GM20000 (cell line): ENCODE data around the gene SLC22A12.
A peak's percentile ranks its signal among the peaks of the same experiment; 100 is the strongest.

Experiments
- DNase-seq: peaks from one replicate; pipeline ENCODE4 v3.0.0; 2012; ENCODE audit warnings: low spot score
- TF ChIP-seq, protein P1 (sequence below): IDR thresholded peaks from 2 replicates; pipeline ENCODE4 v1.5.1; 2012; ENCODE audit warnings: mild to moderate bottlenecking, control low read depth; ENCODE audit errors: extremely low read depth, missing control alignments

SLC22A12 gene

DNA sequence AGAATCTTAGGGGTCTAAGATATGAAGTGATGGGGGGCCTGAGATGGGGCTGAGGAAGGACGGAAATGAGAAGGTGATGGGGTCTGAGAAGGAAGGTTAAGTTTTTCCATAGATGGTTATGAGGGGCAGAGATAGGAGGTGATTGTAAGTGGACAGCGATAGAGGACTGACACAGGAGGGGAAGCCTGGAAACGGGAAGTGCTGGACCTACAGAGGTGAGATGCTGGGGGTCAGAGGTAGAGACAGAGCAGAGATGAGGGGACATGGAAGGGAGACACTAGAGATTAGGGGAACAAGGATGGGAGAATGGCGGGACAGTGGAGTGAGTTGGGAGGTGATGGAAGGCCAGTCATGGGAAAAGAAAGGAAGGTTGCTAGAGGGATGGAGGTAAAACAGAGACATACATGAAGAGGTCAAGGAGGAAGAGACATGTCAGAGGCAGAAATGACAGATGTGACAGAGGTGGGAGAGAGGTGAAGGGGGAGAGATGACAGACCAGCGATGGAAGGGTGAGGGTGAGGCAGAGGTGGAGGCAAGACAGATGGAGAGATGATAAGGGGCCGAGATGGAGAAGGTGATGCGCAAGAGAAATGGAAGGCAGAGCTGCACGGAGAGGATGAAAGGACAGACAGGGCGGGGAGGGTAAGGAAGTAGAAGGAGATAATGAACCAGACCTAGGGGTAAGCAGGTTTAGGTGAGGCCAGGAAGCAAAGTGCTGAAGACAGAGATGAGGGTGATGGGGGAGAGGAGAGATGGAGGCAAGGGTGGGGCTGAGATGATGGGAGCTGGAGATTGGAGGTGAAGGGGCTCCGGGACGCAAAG is 50.8 kb downstream of the SLC22A12 start:
- no peak for DNase-seq

DNA sequence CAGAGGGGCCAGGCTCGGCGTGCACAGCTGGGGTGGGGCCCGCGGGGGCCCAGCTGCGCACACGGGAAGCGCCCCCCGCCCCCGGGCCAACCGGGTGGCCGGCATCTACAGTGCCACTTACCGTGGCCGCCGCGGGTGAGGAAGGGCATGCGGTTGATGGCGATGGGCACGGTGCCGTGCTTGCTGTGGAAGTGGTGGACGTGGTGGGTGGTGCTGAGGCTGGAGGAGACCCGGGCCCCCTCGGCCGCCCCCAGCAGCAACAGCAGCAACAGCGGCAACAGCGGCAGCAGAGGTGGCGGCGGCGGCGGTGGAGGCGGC is 51.4 kb downstream of the SLC22A12 start:
- no peak for DNase-seq
- TF ChIP-seq, protein P1, sequence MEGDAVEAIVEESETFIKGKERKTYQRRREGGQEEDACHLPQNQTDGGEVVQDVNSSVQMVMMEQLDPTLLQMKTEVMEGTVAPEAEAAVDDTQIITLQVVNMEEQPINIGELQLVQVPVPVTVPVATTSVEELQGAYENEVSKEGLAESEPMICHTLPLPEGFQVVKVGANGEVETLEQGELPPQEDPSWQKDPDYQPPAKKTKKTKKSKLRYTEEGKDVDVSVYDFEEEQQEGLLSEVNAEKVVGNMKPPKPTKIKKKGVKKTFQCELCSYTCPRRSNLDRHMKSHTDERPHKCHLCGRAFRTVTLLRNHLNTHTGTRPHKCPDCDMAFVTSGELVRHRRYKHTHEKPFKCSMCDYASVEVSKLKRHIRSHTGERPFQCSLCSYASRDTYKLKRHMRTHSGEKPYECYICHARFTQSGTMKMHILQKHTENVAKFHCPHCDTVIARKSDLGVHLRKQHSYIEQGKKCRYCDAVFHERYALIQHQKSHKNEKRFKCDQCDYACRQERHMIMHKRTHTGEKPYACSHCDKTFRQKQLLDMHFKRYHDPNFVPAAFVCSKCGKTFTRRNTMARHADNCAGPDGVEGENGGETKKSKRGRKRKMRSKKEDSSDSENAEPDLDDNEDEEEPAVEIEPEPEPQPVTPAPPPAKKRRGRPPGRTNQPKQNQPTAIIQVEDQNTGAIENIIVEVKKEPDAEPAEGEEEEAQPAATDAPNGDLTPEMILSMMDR: no peak

More for the DNA sequence above, 50.8 kb downstream of the SLC22A12 start:
- TF ChIP-seq, protein P1: no peak

DNA sequence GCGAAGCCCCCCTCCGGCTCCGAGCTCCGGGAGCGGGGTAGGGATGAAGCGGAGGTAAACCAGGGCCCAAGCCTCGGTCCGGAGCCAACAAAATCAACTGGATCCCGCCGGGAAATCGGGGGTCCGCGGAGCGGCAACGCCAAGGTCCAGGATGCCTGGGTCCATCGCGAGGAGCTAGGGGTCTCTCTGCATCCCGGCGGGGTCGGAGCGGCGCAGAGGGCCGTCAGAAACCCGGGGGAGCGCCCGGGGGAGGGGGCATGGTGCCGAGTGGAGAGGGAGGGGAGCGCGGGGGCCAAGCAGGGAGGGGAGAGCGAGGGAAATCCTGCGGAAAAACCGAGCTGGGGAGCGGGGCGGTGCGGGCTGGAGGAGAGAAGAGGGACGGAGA is 51.8 kb downstream of the SLC22A12 start:
- TF ChIP-seq, protein P1: no peak
- DNase-seq: no peak

DNA sequence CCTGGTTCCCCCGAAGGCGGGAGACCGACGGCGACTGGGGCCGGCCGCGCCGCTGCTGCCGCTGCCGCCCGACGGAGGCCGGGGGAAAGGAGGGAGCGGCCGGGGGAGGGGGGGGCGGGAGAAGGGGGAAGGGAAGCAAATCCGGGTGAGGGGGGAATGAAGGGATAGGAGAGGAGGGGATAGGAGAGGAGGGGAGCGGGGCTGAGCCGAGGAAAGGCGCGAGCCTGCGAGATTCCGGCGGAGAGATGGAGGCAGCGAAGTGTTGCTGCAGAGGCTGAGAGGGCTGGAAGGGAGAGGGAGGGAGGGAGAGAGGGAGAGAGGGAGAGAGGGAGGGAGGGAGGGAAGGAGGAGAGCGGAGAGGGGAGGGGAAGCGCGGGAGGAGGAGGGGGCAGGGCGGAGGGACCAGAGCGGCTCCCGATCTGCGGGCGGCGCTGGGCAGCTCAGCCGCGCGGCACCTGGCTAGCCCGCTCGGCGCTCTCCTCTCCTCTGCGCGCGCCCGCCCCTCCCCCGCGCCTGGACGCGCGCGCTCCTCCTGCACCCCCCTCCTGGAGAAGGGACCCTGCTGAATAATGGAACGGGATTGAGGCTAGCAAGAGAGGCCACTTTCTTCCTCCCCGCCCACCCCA is 52.3 kb downstream of the SLC22A12 start:
- TF ChIP-seq, protein P1: no peak

DNA sequence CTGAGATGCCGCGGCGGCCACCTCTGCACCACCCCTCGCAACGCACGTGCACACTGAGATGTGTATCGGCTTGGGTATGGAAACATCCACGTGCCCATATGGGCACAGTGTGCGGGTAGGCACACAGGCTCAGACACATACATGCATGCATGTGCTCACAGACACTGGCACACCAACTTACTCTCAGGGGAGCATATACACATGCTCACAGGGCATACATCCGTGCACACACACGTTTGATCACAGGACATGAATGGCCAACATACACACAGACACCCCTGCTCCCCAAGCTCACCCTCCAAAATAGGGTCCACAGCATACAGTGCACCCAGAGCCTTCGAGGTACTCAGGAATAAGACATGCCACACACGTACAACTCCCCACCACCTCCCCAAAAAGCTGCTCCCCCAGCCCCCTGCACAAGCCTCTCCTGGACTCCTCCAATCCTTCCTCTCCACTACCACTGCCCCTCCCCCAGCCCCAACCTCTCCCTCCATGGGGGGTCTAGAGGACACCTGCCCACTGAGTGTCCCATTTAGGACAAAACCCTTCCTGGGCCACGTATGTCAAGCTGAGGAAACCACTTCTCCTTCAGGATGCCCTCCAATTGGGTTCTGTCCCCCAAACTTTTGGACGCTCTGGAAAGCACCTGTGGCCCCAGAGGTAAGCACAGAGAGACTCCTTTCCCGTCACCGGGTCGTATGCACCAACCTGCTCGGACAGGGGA is 53.1 kb downstream of the SLC22A12 start:
- TF ChIP-seq, protein P1: no peak
- DNase-seq: no peak

More for the DNA sequence above, 52.3 kb downstream of the SLC22A12 start:
- DNase-seq: no peak

DNA sequence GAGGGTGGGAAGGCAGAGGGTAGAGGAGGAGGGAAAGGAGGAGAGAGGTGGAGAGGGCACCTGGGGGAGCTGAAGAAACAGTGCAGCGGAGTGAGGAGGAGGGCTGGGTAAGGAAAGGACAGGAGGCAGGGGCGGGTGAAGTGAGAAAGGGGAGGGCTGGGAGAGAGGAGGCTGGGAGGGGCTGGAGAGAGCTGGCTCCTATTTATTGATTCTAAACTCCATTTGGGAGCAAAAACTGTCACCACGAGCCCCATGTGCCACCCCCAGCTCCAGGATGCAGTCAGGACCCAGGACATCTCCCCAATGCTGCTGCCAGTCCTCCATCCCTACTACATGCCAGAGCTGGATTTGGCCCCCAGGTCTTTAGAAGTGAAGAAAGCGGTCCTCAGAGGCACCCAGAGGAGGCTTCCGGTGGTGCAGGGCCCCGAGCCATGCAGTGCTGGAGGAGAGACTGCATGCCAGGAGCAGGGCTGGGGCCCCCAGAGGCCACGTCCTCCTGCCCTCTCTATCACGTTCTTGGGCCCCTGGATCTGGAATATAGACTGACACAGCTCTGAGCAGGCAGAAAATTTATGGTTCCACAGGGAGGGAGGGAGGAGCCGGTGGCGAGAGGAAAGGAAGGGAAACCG is 53.7 kb downstream of the SLC22A12 start:
- peak; percentile 57 for DNase-seq
- TF ChIP-seq, protein P1: no peak
